GM12801 (cell line): ENCODE measurements around the gene PAK4.

Experiments
- TF ChIP-seq, protein P1 (sequence below): IDR thresholded peaks from one replicate; pipeline ENCODE4 v1.5.1; 2011; ENCODE audit warnings: control low read depth; ENCODE audit not compliant: insufficient read length; ENCODE audit errors: extremely low read depth

Gene PAK4

GRCh38 chr19:39122934-39123731, 2.5 kb upstream of the PAK4 start:
- TF ChIP-seq, protein P1, sequence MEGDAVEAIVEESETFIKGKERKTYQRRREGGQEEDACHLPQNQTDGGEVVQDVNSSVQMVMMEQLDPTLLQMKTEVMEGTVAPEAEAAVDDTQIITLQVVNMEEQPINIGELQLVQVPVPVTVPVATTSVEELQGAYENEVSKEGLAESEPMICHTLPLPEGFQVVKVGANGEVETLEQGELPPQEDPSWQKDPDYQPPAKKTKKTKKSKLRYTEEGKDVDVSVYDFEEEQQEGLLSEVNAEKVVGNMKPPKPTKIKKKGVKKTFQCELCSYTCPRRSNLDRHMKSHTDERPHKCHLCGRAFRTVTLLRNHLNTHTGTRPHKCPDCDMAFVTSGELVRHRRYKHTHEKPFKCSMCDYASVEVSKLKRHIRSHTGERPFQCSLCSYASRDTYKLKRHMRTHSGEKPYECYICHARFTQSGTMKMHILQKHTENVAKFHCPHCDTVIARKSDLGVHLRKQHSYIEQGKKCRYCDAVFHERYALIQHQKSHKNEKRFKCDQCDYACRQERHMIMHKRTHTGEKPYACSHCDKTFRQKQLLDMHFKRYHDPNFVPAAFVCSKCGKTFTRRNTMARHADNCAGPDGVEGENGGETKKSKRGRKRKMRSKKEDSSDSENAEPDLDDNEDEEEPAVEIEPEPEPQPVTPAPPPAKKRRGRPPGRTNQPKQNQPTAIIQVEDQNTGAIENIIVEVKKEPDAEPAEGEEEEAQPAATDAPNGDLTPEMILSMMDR = no peak

GRCh38 chr19:39124136-39124764, 1.3 kb upstream of the PAK4 start:
- TF ChIP-seq, protein P1 = no peak

DNA sequence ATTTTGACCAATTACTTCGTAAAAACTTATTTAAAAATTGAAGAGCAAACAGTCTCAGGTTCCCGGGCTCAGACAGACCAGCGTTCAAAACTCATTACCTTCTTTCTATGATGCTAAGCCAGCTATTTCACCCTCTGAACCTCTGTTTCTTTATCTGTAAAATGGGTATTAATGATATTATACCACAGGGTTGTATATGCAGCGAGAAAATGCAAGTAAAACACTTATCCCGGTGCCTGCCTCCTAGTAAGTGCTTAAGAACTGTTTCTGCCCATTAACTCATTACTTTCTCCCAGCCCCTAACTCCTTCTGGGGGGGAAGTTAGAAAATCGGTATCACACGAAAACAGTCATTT, 410 bp upstream of the PAK4 start:
- TF ChIP-seq, protein P1 = no peak

- TF ChIP-seq, protein P1 = no peak
Measured at GRCh38 chr19:39126312-39127187, 964 bp downstream of the PAK4 start.

DNA sequence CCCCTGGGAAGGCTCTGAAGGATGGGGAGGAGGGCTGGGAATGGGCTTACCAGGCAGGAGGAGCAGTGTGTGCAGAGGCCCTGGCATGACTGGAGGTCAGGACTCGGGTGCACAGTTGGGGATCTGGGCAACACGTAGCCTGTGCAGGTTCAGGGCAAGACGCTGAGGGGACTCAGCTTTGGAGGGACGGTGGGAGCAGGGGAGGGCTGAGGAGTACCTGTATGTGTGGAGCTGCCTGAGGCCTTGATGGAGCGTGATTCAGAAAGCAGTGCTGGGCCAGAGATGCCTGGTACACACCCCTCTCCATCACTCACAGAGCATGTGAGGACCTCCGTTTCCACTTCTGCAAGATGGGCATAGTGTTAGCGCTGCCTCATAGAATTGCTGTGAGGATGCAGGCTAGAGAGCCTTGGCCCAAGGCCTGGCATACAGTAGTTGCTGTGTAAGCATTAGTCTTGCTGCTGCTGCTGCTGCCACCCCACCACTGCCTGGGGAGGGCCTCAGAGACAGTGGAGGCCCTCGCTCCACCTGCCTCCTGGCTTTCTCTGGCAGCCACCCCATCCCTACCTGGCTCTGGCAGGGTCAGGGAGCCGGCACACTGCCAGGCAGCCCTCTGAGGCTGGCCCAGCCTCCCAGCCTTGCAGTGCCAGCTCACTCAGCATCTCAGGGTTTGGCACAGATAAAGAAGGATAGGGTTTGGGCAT, 2.4 kb downstream of the PAK4 start:
- TF ChIP-seq, protein P1 = no peak

- TF ChIP-seq, protein P1 = no peak
Measured at GRCh38 chr19:39128516-39129079, 3.0 kb downstream of the PAK4 start.

DNA sequence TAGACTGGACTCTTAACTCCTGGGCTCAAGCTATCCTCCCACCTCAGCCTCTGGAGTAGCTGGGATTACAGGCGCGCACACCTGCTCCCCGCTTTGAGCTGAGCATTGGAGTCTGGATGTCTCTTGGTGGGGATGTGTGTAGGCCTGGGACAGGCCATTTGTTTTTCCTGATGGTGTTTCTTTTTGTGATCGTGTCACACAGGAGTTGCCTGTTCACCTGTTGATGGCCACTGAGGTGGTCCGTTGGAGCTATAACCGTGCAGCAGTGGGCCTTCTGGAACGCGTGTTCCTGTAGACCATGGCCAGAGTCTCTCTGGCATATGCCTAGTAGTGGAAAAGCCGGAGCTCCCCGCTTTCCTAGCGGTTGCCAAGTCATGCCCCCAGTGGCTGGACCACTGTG, 3.5 kb downstream of the PAK4 start:
- TF ChIP-seq, protein P1 = no peak
